OCI-LY3 (cell line): ENCODE data around the gene WLS.

Source experiments
- EZH2phosphoT487 ChIP-seq: fragments of 200-600 bp; shearing (Covaris generic); IDR thresholded peaks from 2 replicates; pipeline ENCODE4 v1.6.1; 2018; ENCODE audit warnings: antibody characterized with exemption, mixed run types, low read depth
- TF ChIP-seq, protein P1 (sequence below): fragments of 200-600, 300-600 bp; sonication (generic); IDR thresholded peaks from 2 replicates; pipeline ENCODE4 v1.5.1; 2014; ENCODE audit warnings: antibody characterized with exemption, low read length, low read depth

DNA sequence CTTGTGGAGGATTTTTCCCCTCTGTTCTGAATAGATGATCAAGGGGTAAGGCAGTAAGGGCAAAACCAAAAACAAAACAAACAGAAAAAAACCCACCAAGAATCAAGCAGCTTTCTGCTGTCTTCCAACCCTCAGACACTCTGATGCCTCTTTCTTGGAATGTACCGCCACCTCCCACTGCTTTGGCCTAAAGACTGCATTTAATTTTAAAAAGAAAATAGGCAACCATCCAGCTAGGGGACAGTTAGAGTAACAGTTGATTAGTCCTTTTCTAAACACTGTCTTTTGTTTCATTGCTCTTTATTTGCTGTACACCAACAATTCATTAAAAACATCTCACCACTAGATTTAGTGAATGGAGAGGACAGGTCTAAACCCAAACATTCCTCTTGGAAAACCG, 21.5 kb downstream of the WLS start:
- TF ChIP-seq, protein P1, sequence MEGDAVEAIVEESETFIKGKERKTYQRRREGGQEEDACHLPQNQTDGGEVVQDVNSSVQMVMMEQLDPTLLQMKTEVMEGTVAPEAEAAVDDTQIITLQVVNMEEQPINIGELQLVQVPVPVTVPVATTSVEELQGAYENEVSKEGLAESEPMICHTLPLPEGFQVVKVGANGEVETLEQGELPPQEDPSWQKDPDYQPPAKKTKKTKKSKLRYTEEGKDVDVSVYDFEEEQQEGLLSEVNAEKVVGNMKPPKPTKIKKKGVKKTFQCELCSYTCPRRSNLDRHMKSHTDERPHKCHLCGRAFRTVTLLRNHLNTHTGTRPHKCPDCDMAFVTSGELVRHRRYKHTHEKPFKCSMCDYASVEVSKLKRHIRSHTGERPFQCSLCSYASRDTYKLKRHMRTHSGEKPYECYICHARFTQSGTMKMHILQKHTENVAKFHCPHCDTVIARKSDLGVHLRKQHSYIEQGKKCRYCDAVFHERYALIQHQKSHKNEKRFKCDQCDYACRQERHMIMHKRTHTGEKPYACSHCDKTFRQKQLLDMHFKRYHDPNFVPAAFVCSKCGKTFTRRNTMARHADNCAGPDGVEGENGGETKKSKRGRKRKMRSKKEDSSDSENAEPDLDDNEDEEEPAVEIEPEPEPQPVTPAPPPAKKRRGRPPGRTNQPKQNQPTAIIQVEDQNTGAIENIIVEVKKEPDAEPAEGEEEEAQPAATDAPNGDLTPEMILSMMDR = no peak
- no peak for TF ChIP-seq EZH2phosphoT487
